ENCODE measurements around the gene CASP12. TPM values are rescaled to one million over a fixed set of nuclear protein-coding genes. Genes with fewer than 3 reads are reported as not detected.

CASP12 gene
- total and polyA plus RNA-seq, 2 of the 4 experiments (the other 2 are of a cell fraction) = 0.07 TPM; not detected in 1

DNA sequence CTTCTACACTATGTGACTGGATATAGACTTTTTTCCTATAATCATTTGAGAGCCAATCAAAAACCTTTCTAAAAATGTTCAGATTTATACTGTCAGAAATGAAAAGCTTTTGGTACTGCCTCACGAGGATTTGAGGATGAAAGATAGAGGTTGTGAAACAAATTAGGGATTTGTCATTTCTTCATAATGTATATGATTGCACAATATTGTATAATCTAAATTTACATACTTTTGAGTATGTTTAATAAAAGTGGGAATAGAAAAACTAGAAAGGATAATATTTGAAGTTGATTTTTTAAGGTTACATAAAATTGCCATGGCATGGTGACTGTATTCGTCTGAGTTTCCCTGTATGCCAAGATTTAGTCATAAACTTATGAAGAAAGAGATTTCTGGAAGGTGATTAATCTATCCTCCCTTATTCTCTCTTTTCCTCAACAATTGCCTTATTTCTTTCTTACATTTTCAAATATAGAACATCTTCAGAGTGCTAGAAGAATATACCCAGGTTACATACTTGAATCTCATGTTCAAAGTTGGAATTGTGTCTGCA lies 56.2 kb downstream of the CASP12 start:
- Histone ChIP-seq H3K18ac (ENCODE audit: low read depth, low read length) (no peak overlapping the region), H2BK20ac (ENCODE audit: low read depth, low read length) (no peak overlapping the region), H3K4ac (ENCODE audit: low read depth, low read length) (no peak overlapping the region), H3K9me1 (ENCODE audit: insufficient read depth, low read length) (no peaks in the 10 kb centered on the region), H3K56ac (ENCODE audit: extremely low read depth, insufficient read depth, low read length) (no peak overlapping the region), H3K14ac (replicated peaks; ENCODE audit: low read depth, low read length) (no peak overlapping the region), H3K9me3 (ENCODE audit: control insufficient read depth, insufficient read depth, low read length) (peaks cover 2% of the 10 kb centered on the region), H3K79me1 (ENCODE audit: low read depth in 1 of 2, low read length in 2 of 2) (no peaks in the 10 kb centered on the region), H3K36me3 (ENCODE audit: control insufficient read depth, insufficient read depth, low read length) (no peaks in the 10 kb centered on the region), H4K91ac (ENCODE audit: insufficient read depth, low read depth, low read length) (no peak overlapping the region), H3K4me2 (ENCODE audit: low read depth, low read length) (no peak overlapping the region), H3K4me1 (ENCODE audit: control insufficient read depth, insufficient read depth, low read length) (no peaks in the 10 kb centered on the region), H2BK15ac (ENCODE audit: low read depth, low read length) (no peak overlapping the region), H3K9ac (ENCODE audit: low read depth, low read length) (no peak overlapping the region), H2BK5ac (ENCODE audit: low read depth, low read length, poor library complexity, severe bottlenecking) (no peak overlapping the region), H4K20me1 (ENCODE audit: insufficient read depth, low read length) (no peaks in the 10 kb centered on the region), H4K5ac (ENCODE audit: low read depth, low read length) (no peak overlapping the region), H3K27me3 (ENCODE audit: control insufficient read depth, insufficient read depth, low read length) (no peaks in the 10 kb centered on the region), H2AK5ac (ENCODE audit: low read depth, low read length) (no peak overlapping the region), H4K8ac (ENCODE audit: low read depth in 2 of 2, low read length in 2 of 2) (no peak overlapping the region), H2AFZ (replicated peaks; ENCODE audit: low read length, poor library complexity) (no peak overlapping the region), H2AK9ac (replicated peaks; ENCODE audit: low read depth, low read length, poor library complexity) (no peak overlapping the region), H3K23ac (ENCODE audit: low read depth, low read length) (no peak overlapping the region), H3K4me3 (ENCODE audit: insufficient read depth, low read depth, low read length) (no peak overlapping the region), H3K27ac (ENCODE audit: insufficient read depth, low read length) (no peak overlapping the region), H2BK120ac (ENCODE audit: low read depth, low read length) (no peak overlapping the region)
- POLR2A ChIA-PET (ENCODE audit: unreplicated experiment) = interaction anchor here (0.5 kb wide), 1 partner anchor 21 kb away, joined by 6 read pairs; no protein-coding TSS in a partner anchor
- BruUV-seq (replicated peaks) = no TSS peak
- ATAC-seq (ENCODE audit: low read depth) (no peak), DNase-seq (no peak)
- in situ Hi-C loops (cut with MboI; ENCODE audit: low sequenced_read_pairs) (no loop called here), dilution Hi-C loops (cut with HindIII; ENCODE audit: low sequenced_read_pairs, unreplicated experiment) (no loop called here), intact Hi-C loops (cut with micrococcal nuclease) (no loop called here)
- CTCF ChIA-PET = no interaction called here
- TF ChIP-seq RAD21 (IDR thresholded peaks at IDR 0.05; ENCODE audit: low read length) (no peak), CHD1 (IDR thresholded peaks at IDR 0.05; ENCODE audit: low read depth, low read length) (no peak), CEBPB (IDR thresholded peaks at IDR 0.05; ENCODE audit: low read depth, low read length) (peak; percentile 73)
- TF ChIP-seq, protein P1, sequence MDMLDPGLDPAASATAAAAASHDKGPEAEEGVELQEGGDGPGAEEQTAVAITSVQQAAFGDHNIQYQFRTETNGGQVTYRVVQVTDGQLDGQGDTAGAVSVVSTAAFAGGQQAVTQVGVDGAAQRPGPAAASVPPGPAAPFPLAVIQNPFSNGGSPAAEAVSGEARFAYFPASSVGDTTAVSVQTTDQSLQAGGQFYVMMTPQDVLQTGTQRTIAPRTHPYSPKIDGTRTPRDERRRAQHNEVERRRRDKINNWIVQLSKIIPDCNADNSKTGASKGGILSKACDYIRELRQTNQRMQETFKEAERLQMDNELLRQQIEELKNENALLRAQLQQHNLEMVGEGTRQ (IDR thresholded peaks at IDR 0.05; ENCODE audit: low read depth, low read length) = no peak
- WGBS, 2 experiments (ENCODE audit: extremely low coverage in 2 of 2, insufficient read length in 1 of 2) = no CpG with 5 or more reads among the region's 2 CpGs
